ENCODE results near the gene PKMYT1. TPM values are rescaled to one million over a fixed set of nuclear protein-coding genes. Genes with fewer than 3 reads are reported as not detected.

PKMYT1 gene
- total RNA-seq, 1 donor from 2014 or later = 4.6 TPM

DNA sequence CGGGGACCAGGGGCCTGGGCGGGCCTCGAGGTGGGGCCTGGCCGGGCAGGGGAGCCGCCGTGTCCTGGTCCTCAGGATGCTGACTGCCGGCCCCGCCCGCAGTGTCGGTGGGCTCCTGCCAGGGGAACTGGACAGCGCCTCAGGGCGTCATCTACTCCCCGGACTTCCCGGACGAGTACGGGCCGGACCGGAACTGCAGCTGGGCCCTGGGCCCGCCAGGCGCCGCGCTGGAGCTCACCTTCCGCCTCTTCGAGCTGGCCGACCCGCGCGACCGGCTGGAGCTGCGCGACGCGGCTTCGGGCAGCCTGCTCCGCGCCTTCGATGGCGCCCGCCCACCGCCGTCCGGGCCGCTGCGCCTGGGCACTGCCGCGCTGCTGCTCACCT, 13.4 kb downstream of the PKMYT1 start:
- H3K9me3 Mint-ChIP-seq = peaks cover 5% of the 10 kb centered on the region
- H3K27ac ChIP-seq = no peak overlapping the region
- peaks cover 19% of the 10 kb centered on the region for H3K27me3 Mint-ChIP-seq (ENCODE audit: insufficient read depth, low read depth)
- no peaks in the 10 kb centered on the region for H3K79me2 ChIP-seq (ENCODE audit: low read depth)
- no peaks in the 10 kb centered on the region for H3K36me3 Mint-ChIP-seq
- H3K36me3 ChIP-seq = no peaks in the 10 kb centered on the region
- H2AFZ ChIP-seq (replicated peaks) = no peak overlapping the region
- no peak overlapping the region for H3K4me3 Mint-ChIP-seq
- no peak overlapping the region for H3K9ac ChIP-seq
- no peak overlapping the region for H3K4me3 ChIP-seq
- no peaks in the 10 kb centered on the region for H3K9me3 ChIP-seq (ENCODE audit: low read depth)
- peak overlapping the region; percentile 9 for H3K4me2 ChIP-seq
- peaks cover 57% of the 10 kb centered on the region for H3F3A ChIP-seq (ENCODE audit: low read depth)
- peaks cover 22% of the 10 kb centered on the region for H3K4me1 ChIP-seq
- peaks cover 70% of the 10 kb centered on the region for H3K27me3 ChIP-seq
- peaks cover 55% of the 10 kb centered on the region for H4K20me1 ChIP-seq (ENCODE audit: low read depth)
- TF ChIP-seq, protein P1, sequence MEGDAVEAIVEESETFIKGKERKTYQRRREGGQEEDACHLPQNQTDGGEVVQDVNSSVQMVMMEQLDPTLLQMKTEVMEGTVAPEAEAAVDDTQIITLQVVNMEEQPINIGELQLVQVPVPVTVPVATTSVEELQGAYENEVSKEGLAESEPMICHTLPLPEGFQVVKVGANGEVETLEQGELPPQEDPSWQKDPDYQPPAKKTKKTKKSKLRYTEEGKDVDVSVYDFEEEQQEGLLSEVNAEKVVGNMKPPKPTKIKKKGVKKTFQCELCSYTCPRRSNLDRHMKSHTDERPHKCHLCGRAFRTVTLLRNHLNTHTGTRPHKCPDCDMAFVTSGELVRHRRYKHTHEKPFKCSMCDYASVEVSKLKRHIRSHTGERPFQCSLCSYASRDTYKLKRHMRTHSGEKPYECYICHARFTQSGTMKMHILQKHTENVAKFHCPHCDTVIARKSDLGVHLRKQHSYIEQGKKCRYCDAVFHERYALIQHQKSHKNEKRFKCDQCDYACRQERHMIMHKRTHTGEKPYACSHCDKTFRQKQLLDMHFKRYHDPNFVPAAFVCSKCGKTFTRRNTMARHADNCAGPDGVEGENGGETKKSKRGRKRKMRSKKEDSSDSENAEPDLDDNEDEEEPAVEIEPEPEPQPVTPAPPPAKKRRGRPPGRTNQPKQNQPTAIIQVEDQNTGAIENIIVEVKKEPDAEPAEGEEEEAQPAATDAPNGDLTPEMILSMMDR (IDR thresholded peaks at IDR 0.05) = no peak
- TF ChIP-seq EZH2 (IDR thresholded peaks at IDR 0.05) (peak; percentile 40), EZH2phosphoT487 (IDR thresholded peaks at IDR 0.05) (no peak)
- DNase-seq (ENCODE audit: low spot score) = peak; percentile 29
- H3K4me1 Mint-ChIP-seq = peaks cover 19% of the 10 kb centered on the region
- H3K27ac Mint-ChIP-seq = no peak overlapping the region

DNA sequence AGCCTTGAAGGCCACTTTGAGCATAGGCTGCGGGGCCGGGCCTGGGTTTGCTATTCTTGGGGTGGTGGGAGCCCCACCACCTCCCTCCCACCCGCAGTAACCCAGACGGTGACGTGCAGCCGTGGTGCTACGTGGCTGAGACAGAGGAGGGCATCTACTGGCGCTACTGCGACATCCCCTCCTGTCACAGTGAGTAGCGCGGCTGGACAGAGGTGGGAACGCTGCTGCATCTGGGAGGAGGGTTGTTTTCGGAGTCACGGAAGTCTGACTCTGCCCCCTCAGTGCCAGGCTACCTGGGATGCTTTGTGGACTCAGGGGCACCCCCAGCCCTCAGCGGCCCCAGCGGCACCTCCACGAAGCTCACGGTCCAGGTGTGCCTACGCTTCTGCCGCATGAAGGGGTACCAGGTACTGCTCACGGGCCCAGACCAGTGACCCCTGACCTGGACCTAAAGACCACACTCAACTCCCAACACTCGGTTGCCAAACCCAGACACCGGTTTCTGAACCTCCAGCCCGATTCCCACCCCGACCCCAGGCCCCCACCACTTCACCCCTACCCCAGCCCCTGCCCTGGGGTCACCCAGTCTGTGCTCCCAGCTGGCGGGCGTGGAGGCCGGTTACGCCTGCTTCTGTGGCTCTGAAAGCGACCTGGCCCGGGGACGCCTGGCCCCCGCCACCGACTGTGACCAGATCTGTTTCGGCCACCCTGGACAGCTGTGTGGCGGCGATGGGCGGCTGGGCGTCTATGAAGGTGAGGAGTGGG, 14.0 kb downstream of the PKMYT1 start:
- Mint-ChIP-seq H3K27me3 (ENCODE audit: insufficient read depth, low read depth) (peaks cover 21% of the 10 kb centered on the region), H3K36me3 (no peaks in the 10 kb centered on the region), H3K27ac (no peak overlapping the region), H3K4me3 (no peak overlapping the region), H3K9me3 (peaks cover 5% of the 10 kb centered on the region), H3K4me1 (peaks cover 20% of the 10 kb centered on the region)
- H3K9me3 ChIP-seq (ENCODE audit: low read depth) = no peaks in the 10 kb centered on the region
- H3K4me1 ChIP-seq = peaks cover 22% of the 10 kb centered on the region
- peaks cover 50% of the 10 kb centered on the region for H4K20me1 ChIP-seq (ENCODE audit: low read depth)
- H3K4me3 ChIP-seq = no peak overlapping the region
- H3K36me3 ChIP-seq = no peaks in the 10 kb centered on the region
- H3K79me2 ChIP-seq (ENCODE audit: low read depth) = no peaks in the 10 kb centered on the region
- H3F3A ChIP-seq (ENCODE audit: low read depth) = peaks cover 57% of the 10 kb centered on the region
- H2AFZ ChIP-seq (replicated peaks) = no peak overlapping the region
- peaks cover 70% of the 10 kb centered on the region for H3K27me3 ChIP-seq
- no peak overlapping the region for H3K9ac ChIP-seq
- DNase-seq (ENCODE audit: low spot score) = peak; percentile 1
- H3K27ac ChIP-seq = no peak overlapping the region
- no peak for TF ChIP-seq EZH2 (IDR thresholded peaks at IDR 0.05)
- TF ChIP-seq, protein P1 (IDR thresholded peaks at IDR 0.05) = no peak
- no peak for TF ChIP-seq EZH2phosphoT487 (IDR thresholded peaks at IDR 0.05)
- no peak overlapping the region for H3K4me2 ChIP-seq

DNA sequence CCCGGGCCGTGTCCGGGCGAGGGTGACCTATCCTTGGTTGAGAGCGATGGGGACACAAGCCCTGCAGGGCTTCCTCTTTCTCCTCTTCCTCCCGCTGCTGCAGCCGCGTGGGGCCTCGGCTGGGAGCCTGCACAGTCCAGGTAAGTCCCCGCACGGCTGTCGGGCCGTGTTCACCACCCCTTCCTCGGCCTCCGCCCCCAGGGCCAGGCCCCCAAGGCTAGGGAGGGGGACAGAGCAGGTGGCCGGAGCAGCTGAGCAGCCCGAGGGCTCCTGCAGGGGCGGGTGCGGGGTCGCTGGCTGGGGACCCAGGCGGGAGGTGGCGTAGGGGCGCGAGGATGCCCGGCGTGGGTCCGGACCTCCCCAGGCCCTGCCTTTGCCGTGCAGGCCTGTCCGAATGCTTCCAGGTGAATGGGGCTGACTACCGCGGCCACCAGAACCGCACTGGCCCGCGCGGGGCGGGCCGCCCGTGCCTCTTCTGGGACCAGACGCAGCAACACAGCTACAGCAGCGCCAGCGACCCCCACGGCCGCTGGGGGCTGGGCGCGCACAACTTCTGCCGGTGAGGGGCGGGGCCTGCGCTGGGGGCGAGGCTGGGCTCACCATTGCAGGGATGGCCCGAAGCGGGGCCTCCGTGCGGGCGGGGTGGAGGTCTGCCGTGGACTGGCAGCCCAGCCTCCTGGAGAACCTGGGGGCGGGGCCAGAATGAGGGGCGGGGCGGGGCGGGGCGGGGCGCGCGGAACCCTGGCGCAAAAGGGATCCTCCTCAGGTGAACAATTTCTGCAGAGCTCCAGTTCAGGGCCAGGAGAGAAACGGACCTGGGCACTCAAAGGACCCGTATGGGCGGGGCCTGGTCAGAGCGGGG, 15.5 kb downstream of the PKMYT1 start:
- H3K36me3 ChIP-seq = no peaks in the 10 kb centered on the region
- peak overlapping the region; percentile 86 for H3K4me3 Mint-ChIP-seq
- no peaks in the 10 kb centered on the region for H3K79me2 ChIP-seq (ENCODE audit: low read depth)
- peak; percentile 96 for DNase-seq (ENCODE audit: low spot score)
- peaks cover 36% of the 10 kb centered on the region for H4K20me1 ChIP-seq (ENCODE audit: low read depth)
- peaks cover 5% of the 10 kb centered on the region for H3K9me3 Mint-ChIP-seq
- peaks cover 12% of the 10 kb centered on the region for H3K4me1 Mint-ChIP-seq
- H3K4me1 ChIP-seq = peaks cover 18% of the 10 kb centered on the region
- peaks cover 70% of the 10 kb centered on the region for H3K27me3 ChIP-seq
- no peaks in the 10 kb centered on the region for H3K36me3 Mint-ChIP-seq
- H3K9ac ChIP-seq = no peak overlapping the region
- H3K27ac Mint-ChIP-seq = no peak overlapping the region
- TF ChIP-seq, protein P1 (IDR thresholded peaks at IDR 0.05) = no peak
- peak; percentile 47 for TF ChIP-seq EZH2phosphoT487 (IDR thresholded peaks at IDR 0.05)
- peak overlapping the region; percentile 98 for H3K4me2 ChIP-seq
- peak overlapping the region; percentile 75 for H2AFZ ChIP-seq (replicated peaks)
- H3K9me3 ChIP-seq (ENCODE audit: low read depth) = no peaks in the 10 kb centered on the region
- peaks cover 19% of the 10 kb centered on the region for H3K27me3 Mint-ChIP-seq (ENCODE audit: insufficient read depth, low read depth)
- H3K4me3 ChIP-seq = peak overlapping the region; percentile 63
- H3F3A ChIP-seq (ENCODE audit: low read depth) = peaks cover 44% of the 10 kb centered on the region
- H3K27ac ChIP-seq = no peak overlapping the region

All from neural progenitor cell (in vitro differentiated cells).